GM18507 (cell line): ENCODE data around the gene IKZF4.
A peak's percentile ranks its signal among the peaks of the same experiment; 100 is the strongest.

Experiments
- DNase-seq: peaks from one replicate; pipeline ENCODE4 v3.0.0; 2011; ENCODE audit warnings: low read depth; ENCODE audit not compliant: insufficient read length; ENCODE audit errors: extremely low spot score
- FAIRE-seq: peaks from 2 replicates; lab custom pipeline; 2011; peaks lifted over from hg19 to GRCh38; lab: Jason Lieb, UNC

IKZF4 gene

GRCh38 chr12:56078931-56079722 is 58.3 kb downstream of the IKZF4 start:
- DNase-seq, result peak; percentile 51
- FAIRE-seq, result no peak

GRCh38 chr12:56079723-56080555 is 59.1 kb downstream of the IKZF4 start, which contains the start of gene ERBB3:
Gene ERBB3, plus strand, starts transcription at chr12:56080165. Its CDS starts 136 bp downstream, at chr12:56080301.
- DNase-seq, result peak; percentile 29
- FAIRE-seq, result peak; percentile 26

GRCh38 chr12:56080556-56081138 is 59.8 kb downstream of the IKZF4 start:
- FAIRE-seq, result no peak
- DNase-seq, result no peak

GRCh38 chr12:56081393-56082347 is 60.8 kb downstream of the IKZF4 start:
- FAIRE-seq (no peak), DNase-seq (no peak)

GRCh38 chr12:56082382-56082781 is 61.5 kb downstream of the IKZF4 start:
- no peak for FAIRE-seq

GRCh38 chr12:56082967-56083366 is 62.1 kb downstream of the IKZF4 start:
- FAIRE-seq (no peak), DNase-seq (no peak)

More at GRCh38 chr12:56082382-56082781, 61.5 kb downstream of the IKZF4 start:
- DNase-seq, result no peak

GRCh38 chr12:56084958-56085543 is 64.2 kb downstream of the IKZF4 start:
- DNase-seq, result no peak
- no peak for FAIRE-seq

- FAIRE-seq, result no peak
These were observed 65.3 kb downstream of the IKZF4 start for GRCh38 chr12:56086096-56086495.

GRCh38 chr12:56086608-56087007 is 65.8 kb downstream of the IKZF4 start:
- FAIRE-seq (no peak), DNase-seq (no peak)

More at GRCh38 chr12:56086096-56086495, 65.3 kb downstream of the IKZF4 start:
- DNase-seq, result no peak

- FAIRE-seq (no peak), DNase-seq (no peak)
These were observed 66.4 kb downstream of the IKZF4 start for GRCh38 chr12:56087220-56087619.
